ENCODE data around the gene PLXNA4.

The PLXNA4 gene

DNA sequence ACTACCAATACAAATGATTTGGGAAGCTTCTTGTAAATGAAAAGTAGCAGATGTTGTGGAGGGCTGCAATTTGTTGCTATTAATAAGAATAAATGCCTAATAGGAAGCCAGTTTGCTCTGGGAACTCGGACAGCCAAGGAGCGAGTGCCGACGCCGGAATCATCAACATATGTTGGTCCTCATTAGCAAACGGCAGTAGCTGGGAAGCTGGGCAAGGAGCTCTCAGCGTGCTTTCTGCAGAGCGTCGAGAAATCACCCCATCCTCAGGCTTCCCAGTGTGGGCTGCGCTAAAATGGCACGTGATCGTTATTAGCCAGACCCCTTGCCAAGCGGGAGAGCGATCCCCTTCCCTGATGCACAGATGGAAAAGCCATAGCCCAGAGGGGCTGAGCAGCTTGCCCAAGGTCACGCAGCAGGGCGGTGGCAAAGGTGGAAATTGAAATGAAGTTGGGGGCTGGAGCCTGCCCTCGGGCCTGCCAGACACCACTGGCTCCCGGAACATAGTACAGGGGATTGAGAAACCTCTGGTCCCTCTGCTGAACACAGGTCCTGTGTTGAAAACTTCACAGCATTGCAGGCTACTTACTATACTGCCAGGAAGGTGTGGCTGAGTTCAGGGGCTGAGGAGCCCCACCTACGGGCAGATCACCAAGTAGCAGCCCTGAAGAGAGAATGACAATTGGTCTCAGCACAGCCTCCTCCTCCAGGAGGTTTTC is 326.9 kb downstream of the PLXNA4 start:
- H2BK120ac ChIP-seq (ENCODE audit: low read depth, low read length) = no peak overlapping the region
- H2AK5ac ChIP-seq (ENCODE audit: low read length) = no peak overlapping the region
- H2BK5ac ChIP-seq (ENCODE audit: low read length) = no peak overlapping the region
- no peak overlapping the region for H3K27ac ChIP-seq (ENCODE audit: low read depth, low read length)
- H3K4me1 ChIP-seq (ENCODE audit: control insufficient read depth, low read depth, low read length) = peaks cover 7% of the 10 kb centered on the region
- H3K79me1 ChIP-seq (ENCODE audit: low read length) = no peaks in the 10 kb centered on the region
- no peak overlapping the region for H2BK15ac ChIP-seq (replicated peaks; ENCODE audit: low read depth)
- no peak overlapping the region for H3K18ac ChIP-seq (ENCODE audit: low read length)
- no peaks in the 10 kb centered on the region for H3K27me3 ChIP-seq (ENCODE audit: insufficient read depth, low read length, poor library complexity)
- DNase-seq = peak; percentile 83
- no peak overlapping the region for H3K4me2 ChIP-seq (ENCODE audit: low read length)
- H3K4me3 ChIP-seq (ENCODE audit: low read length) = no peak overlapping the region
- H4K8ac ChIP-seq (ENCODE audit: low read depth, low read length) = no peak overlapping the region
- no peak overlapping the region for H4K5ac ChIP-seq (ENCODE audit: low read length)
- H3K36me3 ChIP-seq (ENCODE audit: control insufficient read depth, insufficient read depth, low read length) = no peaks in the 10 kb centered on the region
- WGBS (ENCODE audit: extremely low coverage, insufficient coverage, low lambda C conversion rate) = no CpG with 5 or more reads among the region's 19 CpGs
- H3K56ac ChIP-seq (ENCODE audit: low read length) = peak overlapping the region; percentile 17
- H3K79me2 ChIP-seq (ENCODE audit: control insufficient read depth, insufficient read depth, low read length) = no peaks in the 10 kb centered on the region
- no peak overlapping the region for H3K23ac ChIP-seq (ENCODE audit: low read length)
- H3K9ac ChIP-seq (ENCODE audit: low read length) = no peak overlapping the region
- no peak overlapping the region for H3K4ac ChIP-seq (ENCODE audit: low read depth, low read length)

DNA sequence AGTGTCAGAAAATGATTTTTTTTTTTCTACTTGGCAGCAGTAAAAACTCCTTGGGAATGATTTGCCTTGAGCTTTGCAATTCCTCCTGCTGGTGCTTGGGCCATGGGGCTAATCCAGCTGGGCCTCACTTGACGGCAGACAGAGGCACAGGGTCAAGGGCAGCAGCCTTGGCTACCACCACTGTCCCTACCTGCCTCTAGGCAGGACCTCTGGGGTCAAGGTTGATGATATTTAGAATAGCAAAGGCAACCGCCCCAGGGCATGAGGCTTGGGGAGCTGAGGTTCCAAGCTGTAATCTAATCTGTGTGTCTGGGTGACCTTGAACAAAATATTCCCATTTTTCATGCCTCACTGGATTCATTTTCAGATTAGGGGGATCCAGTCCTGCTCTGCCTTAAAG is 327.4 kb downstream of the PLXNA4 start:
- Histone ChIP-seq H4K8ac (ENCODE audit: low read depth, low read length) (no peak overlapping the region), H4K5ac (ENCODE audit: low read length) (no peak overlapping the region), H3K4ac (ENCODE audit: low read depth, low read length) (no peak overlapping the region), H3K27ac (ENCODE audit: low read depth, low read length) (no peak overlapping the region), H3K36me3 (ENCODE audit: control insufficient read depth, insufficient read depth, low read length) (no peaks in the 10 kb centered on the region), H3K56ac (ENCODE audit: low read length) (no peak overlapping the region), H3K4me1 (ENCODE audit: control insufficient read depth, low read depth, low read length) (peaks cover 7% of the 10 kb centered on the region), H3K23ac (ENCODE audit: low read length) (no peak overlapping the region), H3K79me1 (ENCODE audit: low read length) (no peaks in the 10 kb centered on the region), H3K18ac (ENCODE audit: low read length) (no peak overlapping the region), H2AK5ac (ENCODE audit: low read length) (no peak overlapping the region), H3K4me3 (ENCODE audit: low read length) (no peak overlapping the region), H3K4me2 (ENCODE audit: low read length) (no peak overlapping the region), H2BK15ac (replicated peaks; ENCODE audit: low read depth) (no peak overlapping the region), H3K9ac (ENCODE audit: low read length) (no peak overlapping the region), H3K79me2 (ENCODE audit: control insufficient read depth, insufficient read depth, low read length) (no peaks in the 10 kb centered on the region), H2BK120ac (ENCODE audit: low read depth, low read length) (no peak overlapping the region), H3K27me3 (ENCODE audit: insufficient read depth, low read length, poor library complexity) (no peaks in the 10 kb centered on the region), H2BK5ac (ENCODE audit: low read length) (no peak overlapping the region)
- DNase-seq = no peak
- no CpG with 5 or more reads among the region's 2 CpGs for WGBS (ENCODE audit: extremely low coverage, insufficient coverage, low lambda C conversion rate)

DNA sequence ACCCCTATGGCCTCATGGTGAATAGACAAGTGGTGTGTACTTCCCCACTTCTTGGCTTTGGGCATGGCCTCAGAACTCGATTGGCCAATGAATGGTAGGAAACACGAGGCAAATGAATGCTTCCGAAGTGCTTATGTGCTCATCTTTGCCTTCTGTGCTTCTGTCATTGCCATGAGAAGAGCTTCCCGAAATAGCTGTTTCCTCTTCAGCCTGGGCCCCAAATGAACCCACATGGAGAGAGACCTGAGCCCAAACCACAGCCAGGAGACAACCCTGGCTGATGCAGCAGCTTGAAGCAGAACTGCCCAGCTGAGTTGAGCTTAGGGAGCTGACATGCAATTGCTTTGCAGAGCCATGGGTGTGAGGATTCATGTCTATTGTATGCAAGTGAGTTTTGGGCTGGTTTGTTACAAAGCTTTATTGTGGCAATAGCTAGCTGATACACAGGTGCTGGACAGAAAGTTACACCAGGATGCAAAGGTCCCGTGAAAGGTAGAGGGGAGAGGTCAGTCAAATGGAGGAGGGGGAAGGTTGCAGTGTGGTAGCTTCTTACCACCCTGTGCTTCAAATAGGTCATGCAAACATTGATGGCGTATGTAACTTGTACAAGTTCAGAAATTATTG is 328.2 kb downstream of the PLXNA4 start:
- H3K4ac ChIP-seq (ENCODE audit: low read depth, low read length) = no peak overlapping the region
- H3K27me3 ChIP-seq (ENCODE audit: insufficient read depth, low read length, poor library complexity) = no peaks in the 10 kb centered on the region
- H3K79me2 ChIP-seq (ENCODE audit: control insufficient read depth, insufficient read depth, low read length) = no peaks in the 10 kb centered on the region
- no peak overlapping the region for H2BK5ac ChIP-seq (ENCODE audit: low read length)
- no peak overlapping the region for H3K27ac ChIP-seq (ENCODE audit: low read depth, low read length)
- H3K23ac ChIP-seq (ENCODE audit: low read length) = no peak overlapping the region
- no peaks in the 10 kb centered on the region for H3K36me3 ChIP-seq (ENCODE audit: control insufficient read depth, insufficient read depth, low read length)
- no peak overlapping the region for H2AK5ac ChIP-seq (ENCODE audit: low read length)
- H4K8ac ChIP-seq (ENCODE audit: low read depth, low read length) = no peak overlapping the region
- H2BK120ac ChIP-seq (ENCODE audit: low read depth, low read length) = no peak overlapping the region
- H4K5ac ChIP-seq (ENCODE audit: low read length) = no peak overlapping the region
- no peak overlapping the region for H3K9ac ChIP-seq (ENCODE audit: low read length)
- H3K4me3 ChIP-seq (ENCODE audit: low read length) = no peak overlapping the region
- no peak overlapping the region for H2BK15ac ChIP-seq (replicated peaks; ENCODE audit: low read depth)
- no CpG with 5 or more reads among the region's 6 CpGs for WGBS (ENCODE audit: extremely low coverage, insufficient coverage, low lambda C conversion rate)
- H3K18ac ChIP-seq (ENCODE audit: low read length) = no peak overlapping the region
- no peak for DNase-seq
- no peak overlapping the region for H3K56ac ChIP-seq (ENCODE audit: low read length)
- H3K4me2 ChIP-seq (ENCODE audit: low read length) = no peak overlapping the region
- H3K4me1 ChIP-seq (ENCODE audit: control insufficient read depth, low read depth, low read length) = peaks cover 7% of the 10 kb centered on the region
- H3K79me1 ChIP-seq (ENCODE audit: low read length) = no peaks in the 10 kb centered on the region

DNA sequence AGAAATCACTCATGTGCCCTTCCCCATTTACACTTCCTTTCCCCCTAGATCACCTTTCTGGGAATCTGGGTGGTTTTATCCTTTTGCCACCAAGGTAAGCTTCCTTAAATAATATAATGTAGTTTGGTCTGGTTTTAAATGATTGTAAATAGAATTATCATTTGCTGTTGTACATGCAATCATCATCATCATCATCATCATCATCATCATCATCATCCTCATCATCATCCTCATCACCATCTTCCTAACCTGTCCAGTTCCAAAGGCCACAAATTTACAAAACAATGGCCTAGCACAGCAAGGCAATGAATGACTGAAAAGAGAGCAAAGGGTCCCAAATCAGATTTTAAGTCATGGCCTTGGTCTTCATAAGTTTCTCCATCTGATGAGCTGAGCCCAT is 329.7 kb downstream of the PLXNA4 start:
- H3K56ac ChIP-seq (ENCODE audit: low read length) = no peak overlapping the region
- H2BK120ac ChIP-seq (ENCODE audit: low read depth, low read length) = no peak overlapping the region

DNA sequence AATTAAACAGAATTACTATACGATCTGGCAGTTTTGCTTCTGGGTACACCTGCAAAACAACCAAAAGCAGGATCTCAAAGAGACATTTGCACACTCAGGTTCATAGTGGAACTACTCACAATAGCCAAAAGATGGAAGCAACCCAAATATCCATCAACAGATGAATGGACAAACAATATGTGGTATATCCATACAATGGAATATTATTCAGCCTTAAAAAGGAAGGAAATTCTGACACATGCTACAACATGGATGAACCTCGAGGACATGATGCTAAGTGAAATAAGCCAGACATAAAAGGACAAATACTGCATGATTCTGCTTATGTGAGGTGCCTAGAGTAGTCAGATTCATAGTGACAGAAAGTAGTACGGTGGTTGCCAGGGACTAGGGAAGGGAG is 330.7 kb downstream of the PLXNA4 start:
- no peak overlapping the region for H3K56ac ChIP-seq (ENCODE audit: low read length)
- no peak overlapping the region for H3K23ac ChIP-seq (ENCODE audit: low read length)
- no peak overlapping the region for H2AK5ac ChIP-seq (ENCODE audit: low read length)
- peaks cover 4% of the 10 kb centered on the region for H3K4me1 ChIP-seq (ENCODE audit: control insufficient read depth, low read depth, low read length)
- H2BK15ac ChIP-seq (replicated peaks; ENCODE audit: low read depth) = no peak overlapping the region
- no peak overlapping the region for H3K4ac ChIP-seq (ENCODE audit: low read depth, low read length)
- no peaks in the 10 kb centered on the region for H3K79me1 ChIP-seq (ENCODE audit: low read length)
- H4K5ac ChIP-seq (ENCODE audit: low read length) = no peak overlapping the region
- no peak overlapping the region for H4K8ac ChIP-seq (ENCODE audit: low read depth, low read length)
- DNase-seq = no peak
- no peak overlapping the region for H3K4me3 ChIP-seq (ENCODE audit: low read length)
- no peaks in the 10 kb centered on the region for H3K27me3 ChIP-seq (ENCODE audit: insufficient read depth, low read length, poor library complexity)
- H3K4me2 ChIP-seq (ENCODE audit: low read length) = no peak overlapping the region
- WGBS (ENCODE audit: extremely low coverage, insufficient coverage, low lambda C conversion rate) = no CpG with 5 or more reads among the region's 3 CpGs
- H3K18ac ChIP-seq (ENCODE audit: low read length) = no peak overlapping the region
- H2BK120ac ChIP-seq (ENCODE audit: low read depth, low read length) = no peak overlapping the region
- no peak overlapping the region for H3K27ac ChIP-seq (ENCODE audit: low read depth, low read length)
- H3K9ac ChIP-seq (ENCODE audit: low read length) = no peak overlapping the region
- no peak overlapping the region for H2BK5ac ChIP-seq (ENCODE audit: low read length)
- no peaks in the 10 kb centered on the region for H3K79me2 ChIP-seq (ENCODE audit: control insufficient read depth, insufficient read depth, low read length)
- H3K36me3 ChIP-seq (ENCODE audit: control insufficient read depth, insufficient read depth, low read length) = no peaks in the 10 kb centered on the region

More for the DNA sequence above, 329.7 kb downstream of the PLXNA4 start:
- Histone ChIP-seq H2BK5ac (ENCODE audit: low read length) (no peak overlapping the region), H3K79me1 (ENCODE audit: low read length) (no peaks in the 10 kb centered on the region), H3K18ac (ENCODE audit: low read length) (no peak overlapping the region), H3K27me3 (ENCODE audit: insufficient read depth, low read length, poor library complexity) (no peaks in the 10 kb centered on the region), H3K4me3 (ENCODE audit: low read length) (no peak overlapping the region), H3K23ac (ENCODE audit: low read length) (no peak overlapping the region), H4K8ac (ENCODE audit: low read depth, low read length) (no peak overlapping the region), H3K79me2 (ENCODE audit: control insufficient read depth, insufficient read depth, low read length) (no peaks in the 10 kb centered on the region), H3K4ac (ENCODE audit: low read depth, low read length) (no peak overlapping the region), H3K9ac (ENCODE audit: low read length) (no peak overlapping the region), H2AK5ac (ENCODE audit: low read length) (no peak overlapping the region), H2BK15ac (replicated peaks; ENCODE audit: low read depth) (no peak overlapping the region), H3K4me1 (ENCODE audit: control insufficient read depth, low read depth, low read length) (peaks cover 7% of the 10 kb centered on the region), H3K4me2 (ENCODE audit: low read length) (no peak overlapping the region), H4K5ac (ENCODE audit: low read length) (no peak overlapping the region), H3K27ac (ENCODE audit: low read depth, low read length) (no peak overlapping the region), H3K36me3 (ENCODE audit: control insufficient read depth, insufficient read depth, low read length) (no peaks in the 10 kb centered on the region)
- no peak for DNase-seq
